ENCODE measurements around the gene TACC2.
"Not testable (repeated sequence)": the region's sequence is repeated elsewhere in the genome, so short reads cannot be mapped to it uniquely, and the experiment has no call there.

The TACC2 gene

GRCh38 chr10:121983852-121984251, 5.1 kb upstream of the TACC2 start:
- H3K9ac ChIP-seq (ENCODE audit: low read length), result no peak overlapping the region
- H2AFZ ChIP-seq (ENCODE audit: low read length), result no peak overlapping the region
- H3K4me1 ChIP-seq (ENCODE audit: insufficient read depth, low read length, severe bottlenecking), result no peaks in the 10 kb centered on the region
- H3K36me3 ChIP-seq (ENCODE audit: insufficient read depth, low read length), result no peaks in the 10 kb centered on the region; the same call in 1 of the 2 replicates
- no peak overlapping the region for H3K4me3 ChIP-seq (ENCODE audit: low read depth, low read length, poor library complexity, severe bottlenecking)
- peaks cover 11% of the 10 kb centered on the region for H3K9me3 ChIP-seq (ENCODE audit: low read length)
- H3F3A ChIP-seq (ENCODE audit: insufficient read depth, low read length), result no peaks in the 10 kb centered on the region
- H3K79me2 ChIP-seq (ENCODE audit: insufficient read depth, low read length), result no peaks in the 10 kb centered on the region
- no peak overlapping the region for H3K27ac ChIP-seq (ENCODE audit: low read depth, low read length, poor library complexity, severe bottlenecking)
- no peak overlapping the region for H3K4me2 ChIP-seq (ENCODE audit: low read length)
- no peaks in the 10 kb centered on the region for H3K27me3 ChIP-seq (ENCODE audit: insufficient read depth, low read length)
- no peaks in the 10 kb centered on the region for H4K20me1 ChIP-seq (ENCODE audit: insufficient read depth, low read length)
- no peak for TF ChIP-seq EZH2 (IDR thresholded peaks at IDR 0.05; ENCODE audit: borderline replicate concordance, low read length)
- TF ChIP-seq CTCF (IDR thresholded peaks at IDR 0.05; ENCODE audit: low read length), result no peak
- no peaks in the 10 kb centered on the region for H3K9me2 ChIP-seq (ENCODE audit: low read depth, low read length)

DNA sequence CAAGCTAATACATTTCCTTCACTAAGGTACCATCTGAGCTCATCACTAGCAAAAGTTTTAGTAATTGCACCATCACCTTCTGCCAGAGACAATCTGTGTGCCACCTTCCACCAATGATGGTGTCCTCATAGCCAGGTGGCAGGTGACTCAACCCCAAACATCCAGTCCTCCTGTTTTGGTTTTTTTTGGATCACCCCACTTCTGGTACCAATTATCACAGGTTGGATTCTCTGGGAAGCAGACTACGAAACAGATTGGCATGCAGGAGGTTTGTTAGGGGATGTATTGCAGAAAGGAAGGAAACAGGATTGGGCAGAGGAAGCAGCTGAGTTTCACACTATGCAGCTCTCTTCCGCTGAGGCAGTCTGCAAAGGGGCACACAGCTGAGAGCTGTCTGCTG, 4.5 kb upstream of the TACC2 start:
- no peaks in the 10 kb centered on the region for H3K4me1 ChIP-seq (ENCODE audit: insufficient read depth, low read length, severe bottlenecking)
- no peak overlapping the region for H3K27ac ChIP-seq (ENCODE audit: low read depth, low read length, poor library complexity, severe bottlenecking)
- no peak overlapping the region for H3K4me3 ChIP-seq (ENCODE audit: low read depth, low read length, poor library complexity, severe bottlenecking)
- peaks cover 11% of the 10 kb centered on the region for H3K9me3 ChIP-seq (ENCODE audit: low read length)
- no peaks in the 10 kb centered on the region for H3K79me2 ChIP-seq (ENCODE audit: insufficient read depth, low read length)
- TF ChIP-seq CTCF (IDR thresholded peaks at IDR 0.05; ENCODE audit: low read length), result no peak
- no peak for TF ChIP-seq EZH2 (IDR thresholded peaks at IDR 0.05; ENCODE audit: borderline replicate concordance, low read length)
- no peaks in the 10 kb centered on the region for H3K27me3 ChIP-seq (ENCODE audit: insufficient read depth, low read length)
- no peaks in the 10 kb centered on the region for H3F3A ChIP-seq (ENCODE audit: insufficient read depth, low read length)
- H3K4me2 ChIP-seq (ENCODE audit: low read length), result no peak overlapping the region
- no peaks in the 10 kb centered on the region for H4K20me1 ChIP-seq (ENCODE audit: insufficient read depth, low read length)
- no peaks in the 10 kb centered on the region for H3K9me2 ChIP-seq (ENCODE audit: low read depth, low read length)
- no peaks in the 10 kb centered on the region; the same call in 1 of the 2 replicates for H3K36me3 ChIP-seq (ENCODE audit: insufficient read depth, low read length)
- H3K9ac ChIP-seq (ENCODE audit: low read length), result no peak overlapping the region
- H2AFZ ChIP-seq (ENCODE audit: low read length), result no peak overlapping the region

DNA sequence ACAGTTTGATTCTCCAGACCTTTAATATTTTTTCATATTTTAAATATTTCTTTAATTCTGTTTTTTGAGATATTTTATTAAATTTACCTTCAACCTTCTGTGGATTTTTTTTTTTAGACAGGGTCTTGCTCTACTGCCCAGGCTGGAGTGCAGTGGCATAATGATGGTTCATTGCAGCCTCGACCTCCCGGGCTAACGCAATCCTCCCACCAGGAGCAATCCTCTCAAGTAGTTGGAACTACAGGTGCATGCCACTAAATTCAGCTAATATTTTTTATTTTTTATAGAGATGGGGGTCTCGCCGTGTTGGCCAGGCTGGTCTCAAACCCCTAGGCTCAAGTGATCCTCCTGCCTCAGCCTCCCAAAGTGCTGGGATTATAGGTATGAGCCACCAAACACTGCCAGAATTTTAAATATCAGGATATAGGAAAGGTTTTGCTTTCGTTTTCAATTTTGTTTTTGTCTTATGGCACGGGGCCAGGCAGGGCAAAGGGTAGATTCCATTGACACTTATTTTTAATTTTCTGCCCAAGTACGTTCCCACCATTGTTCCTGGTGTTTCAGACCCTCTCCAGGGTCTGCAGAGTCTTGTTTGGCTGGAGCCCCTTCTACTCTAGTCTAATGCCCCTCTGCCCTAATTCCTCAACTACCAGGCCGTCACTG, 1.2 kb downstream of the TACC2 start:
- no peaks in the 10 kb centered on the region for H3F3A ChIP-seq (ENCODE audit: insufficient read depth, low read length)
- H3K4me1 ChIP-seq (ENCODE audit: insufficient read depth, low read length, severe bottlenecking), result no peaks in the 10 kb centered on the region
- no peak overlapping the region for H3K4me3 ChIP-seq (ENCODE audit: low read depth, low read length, poor library complexity, severe bottlenecking)
- H3K27ac ChIP-seq (ENCODE audit: low read depth, low read length, poor library complexity, severe bottlenecking), result no peak overlapping the region
- H2AFZ ChIP-seq (ENCODE audit: low read length), result no peak overlapping the region
- TF ChIP-seq CTCF (IDR thresholded peaks at IDR 0.05; ENCODE audit: low read length) (no peak), EZH2 (IDR thresholded peaks at IDR 0.05; ENCODE audit: borderline replicate concordance, low read length) (no peak)
- H3K9ac ChIP-seq (ENCODE audit: low read length), result no peak overlapping the region
- H3K4me2 ChIP-seq (ENCODE audit: low read length), result no peak overlapping the region; the same call in 1 of the 2 replicates
- no peaks in the 10 kb centered on the region for H3K27me3 ChIP-seq (ENCODE audit: insufficient read depth, low read length)
- no peaks in the 10 kb centered on the region for H3K79me2 ChIP-seq (ENCODE audit: insufficient read depth, low read length)
- no peaks in the 10 kb centered on the region for H4K20me1 ChIP-seq (ENCODE audit: insufficient read depth, low read length)
- no peaks in the 10 kb centered on the region for H3K9me3 ChIP-seq (ENCODE audit: low read length)
- H3K9me2 ChIP-seq (ENCODE audit: low read depth, low read length), result no peaks in the 10 kb centered on the region
- no peaks in the 10 kb centered on the region; the same call in 1 of the 2 replicates for H3K36me3 ChIP-seq (ENCODE audit: insufficient read depth, low read length)

DNA sequence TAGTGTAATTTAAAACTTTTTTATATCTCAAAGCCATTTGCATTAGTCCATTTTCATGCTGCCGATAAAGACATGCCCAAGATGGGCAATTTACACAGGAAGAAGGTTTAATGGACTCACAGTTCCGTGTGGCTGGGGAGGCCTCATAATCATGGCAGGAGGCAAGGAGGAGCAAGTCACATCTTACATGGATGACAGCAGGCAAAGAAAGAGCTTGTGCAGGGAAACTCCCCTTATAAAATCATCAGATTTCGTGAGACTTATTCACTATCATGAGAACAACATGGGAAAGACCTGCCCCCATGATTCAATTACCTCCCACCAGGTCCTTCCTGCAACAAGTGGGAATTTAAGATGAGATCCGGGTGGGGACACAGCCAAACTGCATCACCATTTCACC, 2.8 kb downstream of the TACC2 start:
- not testable (repeated sequence) for H3K4me3 ChIP-seq (ENCODE audit: low read depth, low read length, poor library complexity, severe bottlenecking); H3K4me2 ChIP-seq (ENCODE audit: low read length); H3K27me3 ChIP-seq (ENCODE audit: insufficient read depth, low read length); H3K9ac ChIP-seq (ENCODE audit: low read length); H3K27ac ChIP-seq (ENCODE audit: low read depth, low read length, poor library complexity, severe bottlenecking); H3K9me3 ChIP-seq (ENCODE audit: low read length); H3K36me3 ChIP-seq (ENCODE audit: insufficient read depth, low read length); H2AFZ ChIP-seq (ENCODE audit: low read length); H3K9me2 ChIP-seq (ENCODE audit: low read depth, low read length); H4K20me1 ChIP-seq (ENCODE audit: insufficient read depth, low read length); H3F3A ChIP-seq (ENCODE audit: insufficient read depth, low read length); H3K4me1 ChIP-seq (ENCODE audit: insufficient read depth, low read length, severe bottlenecking); H3K79me2 ChIP-seq (ENCODE audit: insufficient read depth, low read length)
